Measurements from ENCODE around the gene BEAN1. TPM values are rescaled to one million over a fixed set of nuclear protein-coding genes. Genes with fewer than 3 reads are reported as not detected.

BEAN1 gene
- total and polyA plus RNA-seq, 2 experiments from 2014 or later: 0.07 to 0.10 TPM

- TF ChIP-seq REST (IDR thresholded peaks at IDR 0.05; ENCODE audit: unreplicated experiment): no peak
Observed at GRCh38 chr16:66423177-66423576, 3.9 kb upstream of the BEAN1 start (continued).

GRCh38 chr16:66425651-66426050 is 1.4 kb upstream of the BEAN1 start:
- Mint-ChIP-seq H3K4me3 (peak overlapping the region; percentile 68), H3K27ac (no peak overlapping the region), H3K36me3 (ENCODE audit: low read depth) (no peaks in the 10 kb centered on the region), H3K4me1 (peaks cover 21% of the 10 kb centered on the region), H3K27me3 (ENCODE audit: insufficient read depth, low read depth, poor library complexity) (peaks cover 59% of the 10 kb centered on the region), H3K9me3 (no peaks in the 10 kb centered on the region; the same call in 2 of the 3 replicates)
- Histone ChIP-seq H3K9me2 (ENCODE audit: insufficient read depth) (no peaks in the 10 kb centered on the region), H3F3A (replicated peaks; ENCODE audit: low read depth) (no peaks in the 10 kb centered on the region), H3K36me3 (ENCODE audit: insufficient read depth) (no peaks in the 10 kb centered on the region), H3K4me2 (no peak overlapping the region), H2AFZ (no peak overlapping the region), H3K79me2 (replicated peaks; ENCODE audit: insufficient read depth) (no peaks in the 10 kb centered on the region), H3K27ac (ENCODE audit: low read depth) (no peak overlapping the region), H4K20me1 (replicated peaks; ENCODE audit: insufficient read depth) (no peaks in the 10 kb centered on the region), H3K4me1 (ENCODE audit: insufficient read depth) (peaks cover 8% of the 10 kb centered on the region), H3K27me3 (ENCODE audit: insufficient read depth) (peaks cover 76% of the 10 kb centered on the region), H3K4me3 (no peak overlapping the region)
- ATAC-seq (no peak; the same call in 2 of the 3 replicates), DNase-seq (ENCODE audit: low spot score) (no peak)
- TF ChIP-seq JUNB (IDR thresholded peaks at IDR 0.05; ENCODE audit: unreplicated experiment) (no peak), NANOG (IDR thresholded peaks at IDR 0.05; ENCODE audit: borderline replicate concordance) (no peak), EZH2phosphoT487 (IDR thresholded peaks at IDR 0.05; ENCODE audit: unreplicated experiment) (no peak), ZNF331 (CRISPR knock-in tag; IDR thresholded peaks at IDR 0.05; ENCODE audit: low read depth) (no peak), CTCF (conservative IDR thresholded peaks at IDR 0.05; ENCODE audit: low read depth in 2 of 2) (no peak), ZNF114 (CRISPR knock-in tag; IDR thresholded peaks at IDR 0.05) (no peak), REST (IDR thresholded peaks at IDR 0.05; ENCODE audit: unreplicated experiment) (no peak), STAT1 (IDR thresholded peaks at IDR 0.05; ENCODE audit: unreplicated experiment) (no peak), ETS1 (IDR thresholded peaks at IDR 0.05) (no peak)

Measured in GM23338 (cell line).